GM21526 (cell line): ENCODE measurements around the gene GYG2.
"Not testable (repeated sequence)": the region's sequence is repeated elsewhere in the genome, so short reads cannot be mapped to it uniquely, and the experiment has no call there.

Experiments used
- ATAC-seq: cut with Tn5 transposase; IDR thresholded peaks from one replicate; pipeline ENCODE4 v1.9.1; 2021; ENCODE audit warnings: moderate library complexity; ENCODE audit not compliant: unreplicated experiment, low FRiP score

GYG2 gene

GRCh38 chrX:2863646-2864045 is 34.9 kb downstream of the GYG2 start:
- ATAC-seq, result no peak

GRCh38 chrX:2867206-2867605 is 38.5 kb downstream of the GYG2 start:
- no peak for ATAC-seq

GRCh38 chrX:2870650-2871049 is 41.9 kb downstream of the GYG2 start:
- no peak for ATAC-seq

DNA sequence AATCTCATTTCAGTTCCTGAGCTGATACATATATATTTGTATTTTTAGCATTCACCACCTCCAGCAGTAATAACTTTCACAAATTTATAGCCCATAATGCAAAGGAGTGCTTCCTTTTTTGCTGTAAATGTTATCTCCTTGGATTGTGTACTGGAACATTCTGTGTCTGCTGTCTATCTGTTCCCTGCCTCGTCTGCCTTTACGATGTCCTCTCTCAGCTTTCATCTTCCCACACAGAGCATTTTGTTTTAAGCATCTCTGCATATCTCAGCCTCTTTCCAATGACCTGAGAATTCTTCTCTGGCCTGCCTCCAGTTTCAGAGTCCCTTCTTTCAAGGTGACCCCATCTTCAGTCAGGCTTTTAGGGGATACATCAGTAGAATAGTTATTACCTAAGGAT is 43.1 kb downstream of the GYG2 start:
- no peak for ATAC-seq

- no peak for ATAC-seq
Observed at GRCh38 chrX:2872671-2873277, 44.0 kb downstream of the GYG2 start.

DNA sequence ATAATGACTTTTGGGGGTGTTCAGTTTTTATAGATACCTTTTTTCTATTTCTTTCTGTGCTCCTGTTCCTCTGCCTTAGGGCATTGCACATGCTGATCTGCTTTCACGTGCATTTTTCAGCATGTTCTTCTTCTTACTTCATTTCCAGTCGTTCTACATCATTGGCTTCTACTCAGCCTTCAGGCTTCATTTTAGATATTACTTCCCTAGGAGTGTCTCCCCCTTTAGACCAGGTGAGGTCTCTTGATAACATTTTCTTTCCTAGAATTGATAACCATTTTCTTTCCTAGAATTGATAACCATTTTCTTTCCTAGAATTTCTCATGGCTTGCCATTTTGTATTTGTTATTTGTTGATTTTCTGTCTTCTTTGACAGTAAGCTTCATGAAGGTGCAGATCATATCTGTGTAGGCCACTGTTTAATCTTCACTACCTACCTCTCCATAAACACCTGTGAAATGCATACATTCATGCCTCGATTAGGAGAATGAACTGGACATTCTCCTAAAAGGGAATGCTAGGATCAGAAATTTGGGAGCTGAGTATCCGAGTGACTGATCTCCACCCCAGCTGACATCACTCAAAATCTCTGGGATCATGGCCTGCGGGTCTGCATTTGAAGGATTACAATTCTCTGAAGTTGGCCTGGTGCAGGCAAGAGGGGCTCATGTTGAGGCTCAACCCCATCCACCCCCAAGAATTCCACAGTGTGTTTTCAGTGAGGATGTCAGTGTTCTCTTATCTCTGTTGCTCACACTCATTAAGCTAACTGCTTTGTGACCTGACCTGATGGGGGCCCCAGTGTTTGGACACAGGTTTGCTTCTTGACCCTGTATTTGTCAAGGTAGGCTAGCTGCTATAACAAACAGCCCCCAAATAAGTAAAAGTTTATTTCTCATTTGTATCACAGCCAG is 45.7 kb downstream of the GYG2 start:
- ATAC-seq, result no peak

GRCh38 chrX:2875136-2875481 is 46.4 kb downstream of the GYG2 start:
- ATAC-seq, result no peak

DNA sequence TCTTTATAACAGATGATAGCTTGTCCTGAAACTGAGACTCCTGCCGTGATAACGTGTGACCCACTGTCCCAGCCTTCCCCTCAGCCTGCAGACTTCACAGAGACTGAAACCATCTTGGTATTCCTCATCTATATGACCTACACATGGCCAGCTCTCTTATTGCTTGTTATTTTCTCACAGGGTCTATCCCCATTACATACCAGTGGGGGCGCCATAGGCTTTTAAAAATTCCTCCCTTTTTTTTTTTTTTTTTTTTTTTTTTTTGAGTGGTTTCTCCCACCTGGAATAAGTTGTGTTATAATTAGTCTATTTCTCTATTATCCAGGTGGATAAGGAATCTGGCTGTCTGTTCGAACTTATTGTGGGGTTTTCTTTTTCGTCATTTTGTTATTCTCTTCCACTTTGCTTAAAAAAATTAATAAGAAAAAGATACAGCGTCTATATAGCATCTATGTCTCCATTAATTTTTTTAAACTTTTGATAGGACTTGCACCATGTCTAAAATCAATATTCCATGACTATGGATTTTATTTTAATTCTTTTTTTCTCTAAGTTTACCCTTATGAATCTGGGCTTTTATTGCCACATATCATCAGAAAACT is 47.2 kb downstream of the GYG2 start:
- ATAC-seq, result no peak

GRCh38 chrX:2878563-2878962 is 49.8 kb downstream of the GYG2 start:
- ATAC-seq, result no peak

GRCh38 chrX:2879670-2880069 is 50.9 kb downstream of the GYG2 start:
- no peak for ATAC-seq

DNA sequence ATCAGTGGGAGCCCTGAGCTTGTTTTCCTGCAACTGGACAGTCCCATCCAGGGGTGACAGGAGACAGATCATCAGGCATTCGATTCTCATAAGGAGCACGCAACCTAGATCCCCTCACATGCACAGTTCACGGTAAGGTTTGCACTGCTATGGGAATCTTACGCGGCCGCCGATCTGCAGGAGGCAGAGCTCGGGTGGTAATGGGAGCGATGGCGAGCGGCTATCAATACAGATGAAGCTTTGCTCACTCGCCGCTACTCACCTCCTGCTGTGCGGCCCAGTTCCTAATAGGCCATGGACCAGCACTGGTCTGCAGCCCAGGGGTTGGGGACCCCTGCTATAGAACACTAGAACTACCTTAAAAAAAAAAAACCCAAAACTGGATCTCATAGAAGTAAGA is 55.0 kb downstream of the GYG2 start:
- ATAC-seq, result no peak

- no peak for ATAC-seq
Observed at GRCh38 chrX:2888309-2888708, 59.6 kb downstream of the GYG2 start.

- no peak for ATAC-seq
Observed at GRCh38 chrX:2889045-2889605, 60.4 kb downstream of the GYG2 start.

DNA sequence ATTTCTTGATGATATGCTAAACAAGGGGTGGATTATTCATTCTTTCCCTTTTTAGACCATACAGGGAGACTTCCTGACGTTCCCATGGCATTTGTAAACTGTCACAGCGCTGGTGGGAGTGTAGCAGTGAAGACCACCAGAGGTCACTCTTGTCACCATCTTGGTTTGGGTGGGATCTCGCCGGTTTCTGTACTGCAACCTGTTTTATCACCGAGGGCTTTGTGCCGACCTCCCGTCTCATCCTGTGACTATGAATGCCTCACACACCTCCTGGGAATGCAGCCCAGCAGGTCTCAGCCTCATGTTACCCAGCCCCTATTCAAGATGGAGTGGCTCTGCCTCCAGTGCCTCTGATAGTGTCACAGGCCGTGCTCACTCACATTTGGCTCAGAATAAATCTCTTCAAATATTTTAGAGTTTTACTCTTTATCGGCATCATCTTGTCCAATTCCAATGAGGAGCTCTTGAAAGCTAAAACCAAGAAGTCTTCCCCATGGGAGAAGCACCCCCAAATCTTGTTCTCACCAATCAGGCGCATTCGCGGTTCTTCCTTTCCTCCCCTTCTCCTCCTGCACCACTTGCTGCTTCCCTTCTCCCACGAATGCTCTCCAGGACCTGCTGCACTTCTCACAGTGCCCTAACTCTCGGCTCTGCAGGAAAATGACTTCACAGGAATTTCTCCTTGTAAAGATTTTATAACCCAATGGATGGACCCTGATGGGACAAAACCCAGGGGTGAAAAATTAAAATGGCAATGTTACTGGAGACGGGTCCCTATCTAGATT is 61.2 kb downstream of the GYG2 start:
- not testable (repeated sequence) for ATAC-seq

- not testable (repeated sequence) for ATAC-seq
Observed at GRCh38 chrX:2890536-2891460, 62.1 kb downstream of the GYG2 start.

GRCh38 chrX:2892816-2893215 is 64.1 kb downstream of the GYG2 start:
- ATAC-seq, result no peak

GRCh38 chrX:2894885-2895292 is 66.2 kb downstream of the GYG2 start:
- ATAC-seq, result no peak

DNA sequence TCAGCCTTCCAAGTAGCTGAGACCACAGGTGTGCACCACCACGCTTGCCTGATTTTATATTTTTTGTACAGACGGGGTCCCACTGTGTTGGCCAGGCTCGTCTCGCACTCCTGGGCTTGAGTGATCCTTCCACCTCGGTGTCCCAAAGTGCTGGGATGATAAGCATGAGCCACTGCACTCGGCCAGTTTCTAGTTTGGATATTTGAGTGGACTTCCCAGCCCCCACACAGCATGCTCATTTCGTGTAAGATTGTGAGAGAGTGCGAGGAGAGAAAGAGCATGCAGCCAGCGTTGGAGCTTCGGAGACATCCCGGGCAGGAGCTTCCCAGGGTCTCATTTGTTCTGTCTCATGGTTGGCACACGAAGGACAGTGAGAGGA is 68.6 kb downstream of the GYG2 start:
- no peak for ATAC-seq
